ENCODE data around the gene DNAH11. TPM values are rescaled to one million over a fixed set of nuclear protein-coding genes. Genes with fewer than 3 reads are reported as not detected.
A peak's percentile ranks its signal among the peaks of the same experiment; 100 is the strongest.

The DNAH11 gene
- total and polyA plus RNA-seq, 9 of the 15 experiments (the other 6 are each of a cell fraction or from before 2014, with no cell fraction given), result under 0.01 TPM; not detected in 7

DNA sequence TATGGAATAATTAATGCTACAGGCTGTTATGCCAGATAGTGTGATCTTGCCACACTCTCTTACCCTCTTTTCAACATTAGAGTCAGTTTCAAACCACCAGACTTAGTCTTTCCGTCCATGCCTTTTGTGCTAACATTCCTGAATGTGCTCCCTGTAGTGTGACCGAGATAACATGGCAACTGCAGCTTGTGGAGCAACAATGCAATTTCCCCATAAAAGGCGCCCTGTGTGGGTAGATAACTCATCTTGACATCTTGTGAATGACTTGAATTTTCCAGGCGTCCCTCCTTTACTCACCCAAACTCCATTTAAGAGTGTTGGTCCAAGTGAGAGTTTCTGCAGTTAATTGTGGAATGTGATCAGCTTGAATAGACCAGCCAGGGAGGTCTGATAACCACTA lies 99.6 kb downstream of the DNAH11 start (continued):
- TF ChIP-seq NR4A1 (CRISPR knock-in tag; IDR thresholded peaks at IDR 0.05) (no peak), NR4A1 (tag; IDR thresholded peaks at IDR 0.05) (no peak), KLF16 (IDR thresholded peaks at IDR 0.05) (no peak), RAD21 (CRISPR knock-in tag; conservative IDR thresholded peaks at IDR 0.05 in 1 of 2, IDR thresholded peaks at IDR 0.05 in 1 of 2) (no peak), U2AF2 (optimal IDR thresholded peaks at IDR 0.05; ENCODE audit: low read depth, low read length) (no peak), POLR2H (tag; IDR thresholded peaks at IDR 0.05; ENCODE audit: low read depth) (no peak), ZKSCAN3 (CRISPR knock-in tag; IDR thresholded peaks at IDR 0.05) (no peak)
- TF ChIP-seq, protein P1, sequence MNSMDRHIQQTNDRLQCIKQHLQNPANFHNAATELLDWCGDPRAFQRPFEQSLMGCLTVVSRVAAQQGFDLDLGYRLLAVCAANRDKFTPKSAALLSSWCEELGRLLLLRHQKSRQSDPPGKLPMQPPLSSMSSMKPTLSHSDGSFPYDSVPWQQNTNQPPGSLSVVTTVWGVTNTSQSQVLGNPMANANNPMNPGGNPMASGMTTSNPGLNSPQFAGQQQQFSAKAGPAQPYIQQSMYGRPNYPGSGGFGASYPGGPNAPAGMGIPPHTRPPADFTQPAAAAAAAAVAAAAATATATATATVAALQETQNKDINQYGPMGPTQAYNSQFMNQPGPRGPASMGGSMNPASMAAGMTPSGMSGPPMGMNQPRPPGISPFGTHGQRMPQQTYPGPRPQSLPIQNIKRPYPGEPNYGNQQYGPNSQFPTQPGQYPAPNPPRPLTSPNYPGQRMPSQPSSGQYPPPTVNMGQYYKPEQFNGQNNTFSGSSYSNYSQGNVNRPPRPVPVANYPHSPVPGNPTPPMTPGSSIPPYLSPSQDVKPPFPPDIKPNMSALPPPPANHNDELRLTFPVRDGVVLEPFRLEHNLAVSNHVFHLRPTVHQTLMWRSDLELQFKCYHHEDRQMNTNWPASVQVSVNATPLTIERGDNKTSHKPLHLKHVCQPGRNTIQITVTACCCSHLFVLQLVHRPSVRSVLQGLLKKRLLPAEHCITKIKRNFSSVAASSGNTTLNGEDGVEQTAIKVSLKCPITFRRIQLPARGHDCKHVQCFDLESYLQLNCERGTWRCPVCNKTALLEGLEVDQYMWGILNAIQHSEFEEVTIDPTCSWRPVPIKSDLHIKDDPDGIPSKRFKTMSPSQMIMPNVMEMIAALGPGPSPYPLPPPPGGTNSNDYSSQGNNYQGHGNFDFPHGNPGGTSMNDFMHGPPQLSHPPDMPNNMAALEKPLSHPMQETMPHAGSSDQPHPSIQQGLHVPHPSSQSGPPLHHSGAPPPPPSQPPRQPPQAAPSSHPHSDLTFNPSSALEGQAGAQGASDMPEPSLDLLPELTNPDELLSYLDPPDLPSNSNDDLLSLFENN (IDR thresholded peaks at IDR 0.05; ENCODE audit: low read depth in 2 of 2, low read length in 2 of 2), result no peak
- TF ChIP-seq, protein P2, sequence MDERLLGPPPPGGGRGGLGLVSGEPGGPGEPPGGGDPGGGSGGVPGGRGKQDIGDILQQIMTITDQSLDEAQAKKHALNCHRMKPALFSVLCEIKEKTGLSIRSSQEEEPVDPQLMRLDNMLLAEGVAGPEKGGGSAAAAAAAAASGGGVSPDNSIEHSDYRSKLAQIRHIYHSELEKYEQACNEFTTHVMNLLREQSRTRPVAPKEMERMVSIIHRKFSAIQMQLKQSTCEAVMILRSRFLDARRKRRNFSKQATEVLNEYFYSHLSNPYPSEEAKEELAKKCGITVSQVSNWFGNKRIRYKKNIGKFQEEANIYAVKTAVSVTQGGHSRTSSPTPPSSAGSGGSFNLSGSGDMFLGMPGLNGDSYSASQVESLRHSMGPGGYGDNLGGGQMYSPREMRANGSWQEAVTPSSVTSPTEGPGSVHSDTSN (CRISPR knock-in tag; IDR thresholded peaks at IDR 0.05; ENCODE audit: low read depth), result no peak
- TF ChIP-seq, protein P2 (tag; conservative IDR thresholded peaks at IDR 0.05; ENCODE audit: low read depth), result 0 out of 2 replicates have a peak, but pooled peaks have one; percentile 40
- TF ChIP-seq, protein P3, sequence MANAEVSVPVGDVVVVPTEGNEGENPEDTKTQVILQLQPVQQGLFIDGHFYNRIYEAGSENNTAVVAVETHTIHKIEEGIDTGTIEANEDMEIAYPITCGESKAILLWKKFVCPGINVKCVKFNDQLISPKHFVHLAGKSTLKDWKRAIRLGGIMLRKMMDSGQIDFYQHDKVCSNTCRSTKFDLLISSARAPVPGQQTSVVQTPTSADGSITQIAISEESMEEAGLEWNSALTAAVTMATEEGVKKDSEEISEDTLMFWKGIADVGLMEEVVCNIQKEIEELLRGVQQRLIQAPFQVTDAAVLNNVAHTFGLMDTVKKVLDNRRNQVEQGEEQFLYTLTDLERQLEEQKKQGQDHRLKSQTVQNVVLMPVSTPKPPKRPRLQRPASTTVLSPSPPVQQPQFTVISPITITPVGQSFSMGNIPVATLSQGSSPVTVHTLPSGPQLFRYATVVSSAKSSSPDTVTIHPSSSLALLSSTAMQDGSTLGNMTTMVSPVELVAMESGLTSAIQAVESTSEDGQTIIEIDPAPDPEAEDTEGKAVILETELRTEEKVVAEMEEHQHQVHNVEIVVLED (CRISPR knock-in tag; IDR thresholded peaks at IDR 0.05), result no peak
- TF ChIP-seq, protein P4, sequence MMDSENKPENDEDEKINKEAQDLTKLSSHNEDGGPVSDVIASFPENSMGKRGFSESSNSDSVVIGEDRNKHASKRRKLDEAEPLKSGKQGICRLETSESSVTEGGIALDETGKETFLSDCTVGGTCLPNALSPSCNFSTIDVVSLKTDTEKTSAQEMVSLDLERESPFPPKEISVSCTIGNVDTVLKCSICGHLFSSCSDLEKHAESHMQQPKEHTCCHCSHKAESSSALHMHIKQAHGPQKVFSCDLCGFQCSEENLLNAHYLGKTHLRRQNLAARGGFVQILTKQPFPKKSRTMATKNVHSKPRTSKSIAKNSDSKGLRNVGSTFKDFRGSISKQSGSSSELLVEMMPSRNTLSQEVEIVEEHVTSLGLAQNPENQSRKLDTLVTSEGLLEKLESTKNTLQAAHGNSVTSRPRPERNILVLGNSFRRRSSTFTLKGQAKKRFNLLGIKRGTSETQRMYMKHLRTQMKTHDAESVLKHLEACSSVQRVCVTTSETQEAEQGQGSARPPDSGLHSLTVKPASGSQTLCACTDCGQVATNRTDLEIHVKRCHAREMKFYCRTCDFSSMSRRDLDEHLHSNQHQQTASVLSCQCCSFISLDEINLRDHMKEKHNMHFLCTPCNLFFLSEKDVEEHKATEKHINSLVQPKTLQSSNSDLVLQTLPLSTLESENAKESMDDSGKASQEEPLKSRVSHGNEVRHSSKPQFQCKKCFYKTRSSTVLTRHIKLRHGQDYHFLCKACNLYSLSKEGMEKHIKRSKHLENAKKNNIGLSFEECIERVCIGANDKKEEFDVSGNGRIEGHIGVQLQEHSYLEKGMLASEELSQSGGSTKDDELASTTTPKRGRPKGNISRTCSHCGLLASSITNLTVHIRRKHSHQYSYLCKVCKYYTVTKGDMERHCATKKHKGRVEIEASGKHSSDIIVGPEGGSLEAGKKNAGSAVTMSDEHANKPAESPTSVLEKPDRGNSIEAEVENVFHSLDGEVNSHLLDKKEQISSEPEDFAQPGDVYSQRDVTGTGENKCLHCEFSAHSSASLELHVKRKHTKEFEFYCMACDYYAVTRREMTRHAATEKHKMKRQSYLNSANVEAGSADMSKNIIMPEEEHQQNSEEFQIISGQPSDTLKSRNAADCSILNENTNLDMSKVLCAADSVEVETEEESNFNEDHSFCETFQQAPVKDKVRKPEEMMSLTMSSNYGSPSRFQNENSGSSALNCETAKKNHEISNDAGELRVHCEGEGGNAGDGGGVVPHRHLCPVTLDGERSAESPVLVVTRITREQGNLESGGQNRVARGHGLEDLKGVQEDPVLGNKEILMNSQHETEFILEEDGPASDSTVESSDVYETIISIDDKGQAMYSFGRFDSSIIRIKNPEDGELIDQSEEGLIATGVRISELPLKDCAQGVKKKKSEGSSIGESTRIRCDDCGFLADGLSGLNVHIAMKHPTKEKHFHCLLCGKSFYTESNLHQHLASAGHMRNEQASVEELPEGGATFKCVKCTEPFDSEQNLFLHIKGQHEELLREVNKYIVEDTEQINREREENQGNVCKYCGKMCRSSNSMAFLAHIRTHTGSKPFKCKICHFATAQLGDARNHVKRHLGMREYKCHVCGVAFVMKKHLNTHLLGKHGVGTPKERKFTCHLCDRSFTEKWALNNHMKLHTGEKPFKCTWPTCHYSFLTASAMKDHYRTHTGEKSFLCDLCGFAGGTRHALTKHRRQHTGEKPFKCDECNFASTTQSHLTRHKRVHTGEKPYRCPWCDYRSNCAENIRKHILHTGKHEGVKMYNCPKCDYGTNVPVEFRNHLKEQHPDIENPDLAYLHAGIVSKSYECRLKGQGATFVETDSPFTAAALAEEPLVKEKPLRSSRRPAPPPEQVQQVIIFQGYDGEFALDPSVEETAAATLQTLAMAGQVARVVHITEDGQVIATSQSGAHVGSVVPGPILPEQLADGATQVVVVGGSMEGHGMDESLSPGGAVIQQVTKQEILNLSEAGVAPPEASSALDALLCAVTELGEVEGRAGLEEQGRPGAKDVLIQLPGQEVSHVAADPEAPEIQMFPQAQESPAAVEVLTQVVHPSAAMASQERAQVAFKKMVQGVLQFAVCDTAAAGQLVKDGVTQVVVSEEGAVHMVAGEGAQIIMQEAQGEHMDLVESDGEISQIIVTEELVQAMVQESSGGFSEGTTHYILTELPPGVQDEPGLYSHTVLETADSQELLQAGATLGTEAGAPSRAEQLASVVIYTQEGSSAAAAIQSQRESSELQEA (IDR thresholded peaks at IDR 0.05; ENCODE audit: low read depth), result no peak

All from K562 (cell line).